Measurements from ENCODE around the gene INO80D. TPM values are rescaled to one million over a fixed set of nuclear protein-coding genes. Genes with fewer than 3 reads are reported as not detected.

INO80D gene
- total RNA-seq, 1 experiment from 2014 or later, result 14.4 TPM

DNA sequence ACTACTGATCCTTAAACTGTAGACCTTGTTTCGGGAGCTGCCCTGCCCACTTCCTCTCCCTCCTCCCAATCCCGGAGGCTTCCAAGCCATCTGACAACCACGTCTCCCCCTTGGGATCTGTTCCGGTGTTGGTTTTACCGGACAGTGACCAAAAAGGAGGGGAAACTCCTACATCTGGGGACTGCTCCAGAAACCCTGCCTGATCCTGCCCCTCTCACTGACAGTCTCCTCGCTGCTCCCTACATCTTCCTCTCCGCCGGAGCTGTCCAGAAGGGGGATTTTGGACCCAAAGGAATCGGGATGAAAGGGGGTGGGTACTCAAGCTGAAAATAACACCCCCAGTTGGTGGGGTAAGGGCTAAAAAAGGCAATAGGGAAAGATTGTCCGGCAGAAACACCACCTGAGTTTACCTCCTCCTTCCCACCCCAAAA lies 1.5 kb downstream of the INO80D start (continued):
- TF ChIP-seq, protein P1, sequence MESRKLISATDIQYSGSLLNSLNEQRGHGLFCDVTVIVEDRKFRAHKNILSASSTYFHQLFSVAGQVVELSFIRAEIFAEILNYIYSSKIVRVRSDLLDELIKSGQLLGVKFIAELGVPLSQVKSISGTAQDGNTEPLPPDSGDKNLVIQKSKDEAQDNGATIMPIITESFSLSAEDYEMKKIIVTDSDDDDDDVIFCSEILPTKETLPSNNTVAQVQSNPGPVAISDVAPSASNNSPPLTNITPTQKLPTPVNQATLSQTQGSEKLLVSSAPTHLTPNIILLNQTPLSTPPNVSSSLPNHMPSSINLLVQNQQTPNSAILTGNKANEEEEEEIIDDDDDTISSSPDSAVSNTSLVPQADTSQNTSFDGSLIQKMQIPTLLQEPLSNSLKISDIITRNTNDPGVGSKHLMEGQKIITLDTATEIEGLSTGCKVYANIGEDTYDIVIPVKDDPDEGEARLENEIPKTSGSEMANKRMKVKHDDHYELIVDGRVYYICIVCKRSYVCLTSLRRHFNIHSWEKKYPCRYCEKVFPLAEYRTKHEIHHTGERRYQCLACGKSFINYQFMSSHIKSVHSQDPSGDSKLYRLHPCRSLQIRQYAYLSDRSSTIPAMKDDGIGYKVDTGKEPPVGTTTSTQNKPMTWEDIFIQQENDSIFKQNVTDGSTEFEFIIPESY (IDR thresholded peaks at IDR 0.05; ENCODE audit: extremely low read depth, insufficient replicate concordance, low read length), result no peak
- TF ChIP-seq POLR2AphosphoS5 (IDR thresholded peaks at IDR 0.05; ENCODE audit: low read depth, low read length), result peak; percentile 75
- TF ChIP-seq CTCF (IDR thresholded peaks at IDR 0.05 in 2 of 3, conservative IDR thresholded peaks at IDR 0.05 in 1 of 3; ENCODE audit: borderline replicate concordance in 1 of 3, insufficient read depth in 1 of 3, low read depth in 2 of 3, low read length in 2 of 3), result no peak
- TF ChIP-seq FOSL1 (IDR thresholded peaks at IDR 0.05; ENCODE audit: low read depth), result no peak
- peak; percentile 48 for TF ChIP-seq POLR2A (IDR thresholded peaks at IDR 0.05; ENCODE audit: borderline replicate concordance, extremely low read depth, insufficient read depth, insufficient read length)
- TF ChIP-seq SIN3A (IDR thresholded peaks at IDR 0.05; ENCODE audit: low read depth), result peak; percentile 65; the same call in 1 of the 2 replicates
- TF ChIP-seq SRF (IDR thresholded peaks at IDR 0.05; ENCODE audit: low read depth), result peak; percentile 84
- TF ChIP-seq TCF7L2 (IDR thresholded peaks at IDR 0.05; ENCODE audit: borderline replicate concordance, extremely low read depth, insufficient read depth, insufficient read length), result no peak

Measured in HCT116 (cell line).